Measurements from ENCODE around the gene NAV2.

The NAV2 gene

GRCh38 chr11:19788435-19788834, 75.8 kb downstream of the NAV2 start:
- no peak for DNase-seq

GRCh38 chr11:19789245-19789644, 76.6 kb downstream of the NAV2 start:
- DNase-seq: no peak

GRCh38 chr11:19789835-19790710, 77.4 kb downstream of the NAV2 start:
- DNase-seq: no peak

- no peak for DNase-seq
These were observed 78.4 kb downstream of the NAV2 start for GRCh38 chr11:19790831-19791552.

- no peak for DNase-seq
These were observed 79.9 kb downstream of the NAV2 start for GRCh38 chr11:19792510-19792909.

GRCh38 chr11:19793326-19793725, 80.7 kb downstream of the NAV2 start:
- DNase-seq: no peak

GRCh38 chr11:19794161-19794560, 81.5 kb downstream of the NAV2 start:
- DNase-seq: no peak

GRCh38 chr11:19795082-19795481, 82.4 kb downstream of the NAV2 start:
- no peak for DNase-seq

- no peak for DNase-seq
These were observed 87.5 kb downstream of the NAV2 start for GRCh38 chr11:19800162-19800561.

GRCh38 chr11:19800714-19801519, 88.3 kb downstream of the NAV2 start:
- no peak for DNase-seq

GRCh38 chr11:19802773-19803293, 90.2 kb downstream of the NAV2 start:
- DNase-seq: no peak

GRCh38 chr11:19803506-19803998, 90.9 kb downstream of the NAV2 start:
- no peak for DNase-seq

- DNase-seq: no peak
These were observed 92.7 kb downstream of the NAV2 start for GRCh38 chr11:19805376-19805775.

GRCh38 chr11:19805827-19806226, 93.2 kb downstream of the NAV2 start:
- DNase-seq: no peak

GRCh38 chr11:19806251-19806650, 93.6 kb downstream of the NAV2 start:
- no peak for DNase-seq

GRCh38 chr11:19808076-19808911, 95.7 kb downstream of the NAV2 start:
- no peak for DNase-seq

GRCh38 chr11:19810852-19811251, 98.2 kb downstream of the NAV2 start:
- no peak for DNase-seq

GRCh38 chr11:19811380-19811779, 98.7 kb downstream of the NAV2 start:
- no peak for DNase-seq

- DNase-seq: no peak
These were observed 99.5 kb downstream of the NAV2 start for GRCh38 chr11:19812096-19812495.

GRCh38 chr11:19812710-19813109, 100.1 kb downstream of the NAV2 start:
- DNase-seq: no peak

- DNase-seq: no peak
These were observed 100.7 kb downstream of the NAV2 start for GRCh38 chr11:19813158-19813879.

Measured in NCI-H226 (cell line).